WTC11 (cell line): Measurements from ENCODE around the gene ADK. TPM values are rescaled to one million over a fixed set of nuclear protein-coding genes. Genes with fewer than 3 reads are reported as not detected.

Experiments used
- ATAC-seq: fragments of 200-7000 bp; cut with Tn5 transposase; 2 replicates; pipeline ENCODE4 v1.10.0; 2021; ENCODE audit warnings: mild to moderate bottlenecking, moderate library complexity
- CTCF ChIA-PET: fragments of 300-600 bp; sonication (Branson Sonifier 250); formaldehyde crosslinking; loops from one replicate; lab custom pipeline; 2021; ENCODE audit warnings: antibody characterized with exemption; lab: Charles Lee
- POLR2A ChIA-PET: fragments of 350-600 bp; sonication (Branson Sonifier 250); formaldehyde crosslinking; loops from one replicate; lab custom pipeline; 2021; ENCODE audit warnings: antibody characterized with exemption; lab: Charles Lee
- DNase-seq: peaks from one replicate; pipeline ENCODE4 v3.0.0; 2021; ENCODE audit warnings: low spot score
- H3K27ac Mint-ChIP-seq: 2 replicates; pipeline ENCODE4 v1.8.0; 2021; ENCODE audit warnings: mixed read lengths
- H3K27me3 Mint-ChIP-seq: 2 replicates; pipeline ENCODE4 v1.8.0; 2021; ENCODE audit warnings: low read depth, mild to moderate bottlenecking, moderate library complexity, mixed read lengths
- H3K36me3 Mint-ChIP-seq: 2 replicates; pipeline ENCODE4 v1.8.0; 2021; ENCODE audit warnings: mixed read lengths
- H3K4me1 Mint-ChIP-seq: 2 replicates; pipeline ENCODE4 v1.8.0; 2022; ENCODE audit warnings: mixed read lengths
- H3K4me3 Mint-ChIP-seq: 2 replicates; pipeline ENCODE4 v1.8.0; 2021; ENCODE audit warnings: mild to moderate bottlenecking, moderate library complexity, mixed read lengths
- H3K9me3 Mint-ChIP-seq: 2 replicates; pipeline ENCODE4 v1.8.0; 2021; ENCODE audit warnings: mixed read lengths
- AR ChIP-seq: fragments of 250-450 bp; sonication (Bioruptor Pico); IDR thresholded peaks from 2 replicates; pipeline ENCODE4 v1.9.0; 2021; ENCODE audit warnings: mild to moderate bottlenecking
- ATF2 ChIP-seq: sonication (generic); formaldehyde crosslinking; IDR thresholded peaks from 2 replicates; pipeline ENCODE4 v1.8.1; 2022; ENCODE audit warnings: low read depth, missing genetic modification reagents, borderline replicate concordance
- CREB1 ChIP-seq: sonication (generic); formaldehyde crosslinking; IDR thresholded peaks from 2 replicates; pipeline ENCODE4 v1.8.0; 2023; ENCODE audit warnings: mild to moderate bottlenecking, missing genetic modification reagents
- ETV6 ChIP-seq: sonication (generic); formaldehyde crosslinking; IDR thresholded peaks from 2 replicates; pipeline ENCODE4 v1.8.1; 2022; ENCODE audit warnings: mild to moderate bottlenecking, missing genetic modification reagents
- FOXJ3 ChIP-seq: sonication (generic); formaldehyde crosslinking; IDR thresholded peaks from 2 replicates; pipeline ENCODE4 v1.9.0; 2021; ENCODE audit warnings: missing genetic modification reagents, mild to moderate bottlenecking, borderline replicate concordance
- FOXK1 ChIP-seq: sonication (generic); formaldehyde crosslinking; IDR thresholded peaks from 2 replicates; pipeline ENCODE4 v1.8.0; 2022; ENCODE audit warnings: mild to moderate bottlenecking, moderate library complexity, missing genetic modification reagents
- GABPB1 ChIP-seq: sonication (generic); formaldehyde crosslinking; IDR thresholded peaks from 2 replicates; pipeline ENCODE4 v1.8.1; 2023; ENCODE audit warnings: mild to moderate bottlenecking, missing genetic modification reagents
- JUN ChIP-seq: sonication (generic); formaldehyde crosslinking; IDR thresholded peaks from 2 replicates; pipeline ENCODE4 v1.8.0; 2023; ENCODE audit warnings: mild to moderate bottlenecking, missing genetic modification reagents
- NFE2L1 ChIP-seq: sonication (generic); formaldehyde crosslinking; IDR thresholded peaks from 2 replicates; pipeline ENCODE4 v1.8.1; 2023; ENCODE audit warnings: missing genetic modification reagents
- RELA ChIP-seq: sonication (generic); formaldehyde crosslinking; IDR thresholded peaks from 2 replicates; pipeline ENCODE4 v1.8.1; 2022; ENCODE audit warnings: missing genetic modification reagents, mild to moderate bottlenecking, borderline replicate concordance
- RORB ChIP-seq: fragments of 250-450 bp; sonication (Bioruptor Pico); IDR thresholded peaks from 2 replicates; pipeline ENCODE4 v1.9.0; 2021; ENCODE audit warnings: mild to moderate bottlenecking
- STAT6 ChIP-seq: sonication (generic); formaldehyde crosslinking; conservative IDR thresholded peaks from 2 replicates; pipeline ENCODE4 v1.8.1; 2023; ENCODE audit warnings: mild to moderate bottlenecking, low read depth, missing genetic modification reagents, moderate library complexity
- TEAD4 ChIP-seq: sonication (generic); formaldehyde crosslinking; IDR thresholded peaks from 2 replicates; pipeline ENCODE4 v1.8.0; 2022; ENCODE audit warnings: mild to moderate bottlenecking, missing genetic modification reagents
- ZBTB21 ChIP-seq: sonication (generic); formaldehyde crosslinking; IDR thresholded peaks from 2 replicates; pipeline ENCODE4 v1.8.1; 2023; ENCODE audit warnings: mild to moderate bottlenecking, missing genetic modification reagents, borderline replicate concordance
- ZMAT4 ChIP-seq: fragments of 250-450 bp; sonication (Bioruptor Pico); IDR thresholded peaks from 2 replicates; pipeline ENCODE4 v1.9.0; 2021; ENCODE audit warnings: mild to moderate bottlenecking
- ZNF232 ChIP-seq: sonication (generic); formaldehyde crosslinking; IDR thresholded peaks from 2 replicates; pipeline ENCODE4 v1.8.0; 2022; ENCODE audit warnings: mild to moderate bottlenecking, missing genetic modification reagents
- ZNF263 ChIP-seq: sonication (generic); formaldehyde crosslinking; IDR thresholded peaks from 2 replicates; pipeline ENCODE4 v1.8.1; 2022; ENCODE audit warnings: low read depth, mild to moderate bottlenecking, moderate library complexity, missing genetic modification reagents
- ZNF425 ChIP-seq: fragments of 250-450 bp; sonication (Bioruptor Pico); conservative IDR thresholded peaks from 2 replicates; pipeline ENCODE4 v1.9.0; 2021; ENCODE audit warnings: mild to moderate bottlenecking
- total RNA-seq: library from RNA; stranded (reverse); gene quantifications from 3 replicates; pipeline ENCODE4 v1.2.3, GENCODE V29; 2021

The ADK gene
- total RNA-seq, 1 experiment from 2014 or later, result 32.7 TPM

GRCh38 chr10:74107391-74107790, 43.6 kb upstream of the ADK start:
- Mint-ChIP-seq H3K9me3 (no peaks in the 10 kb centered on the region), H3K36me3 (peaks cover 94% of the 10 kb centered on the region), H3K27ac (peak overlapping the region; percentile 13; the same call in 1 of the 2 replicates), H3K4me3 (no peak overlapping the region), H3K4me1 (no peaks in the 10 kb centered on the region), H3K27me3 (no peaks in the 10 kb centered on the region)
- TF ChIP-seq RORB (CRISPR knock-in tag) (no peak), ZMAT4 (no peak), ZNF232 (CRISPR knock-in tag) (no peak), ETV6 (CRISPR knock-in tag) (no peak), ZNF425 (no peak), AR (CRISPR knock-in tag) (no peak), FOXJ3 (CRISPR knock-in tag) (no peak), JUN (CRISPR knock-in tag) (no peak), TEAD4 (no peak), FOXK1 (no peak), ZNF263 (CRISPR knock-in tag) (no peak), GABPB1 (no peak), NFE2L1 (CRISPR knock-in tag) (no peak), CREB1 (CRISPR knock-in tag) (no peak), ATF2 (no peak), ZBTB21 (CRISPR knock-in tag) (no peak), STAT6 (CRISPR knock-in tag) (no peak), RELA (no peak)
- no peak for ATAC-seq
- ChIA-PET CTCF (interaction anchor here (1.2 to 2.1 kb wide), 2 partner anchors 26 to 228 kb away, joined by 3 to 6 read pairs; no protein-coding TSS in a partner anchor), POLR2A (interaction anchor here (0.6 kb wide), 1 partner anchor 97 kb away, joined by 5 read pairs; no protein-coding TSS in a partner anchor)
- no peak for DNase-seq
